GM10266 (cell line): Measurements from ENCODE around the gene STAG1.
"Not testable (repeated sequence)": the region's sequence is repeated elsewhere in the genome, so short reads cannot be mapped to it uniquely, and the experiment has no call there.

ENCODE experiments used
- DNase-seq: peaks from one replicate; pipeline ENCODE4 v3.0.0; 2012; ENCODE audit errors: extremely low spot score
- CTCF ChIP-seq: IDR thresholded peaks from 2 replicates; pipeline ENCODE4 v1.5.1; 2012; ENCODE audit warnings: mild to moderate bottlenecking, low read depth; ENCODE audit not compliant: control insufficient read depth, insufficient read depth; ENCODE audit errors: missing control alignments

STAG1 gene

GRCh38 chr3:136780741-136781140 lies 28.6 kb upstream of the STAG1 start:
- DNase-seq, result no peak
- no peak for TF ChIP-seq CTCF

GRCh38 chr3:136778865-136779264 lies 26.7 kb upstream of the STAG1 start:
- no peak for TF ChIP-seq CTCF
- DNase-seq, result no peak

GRCh38 chr3:136772709-136773108 lies 20.5 kb upstream of the STAG1 start:
- no peak for DNase-seq
- TF ChIP-seq CTCF, result no peak

- TF ChIP-seq CTCF, result peak; percentile 67
- DNase-seq, result not testable (repeated sequence)
Measured at GRCh38 chr3:136758160-136759102, 6.3 kb upstream of the STAG1 start.

GRCh38 chr3:136755192-136755591 lies 3.0 kb upstream of the STAG1 start:
- TF ChIP-seq CTCF, result no peak
- no peak for DNase-seq

GRCh38 chr3:136753326-136753939 lies 1.3 kb upstream of the STAG1 start:
- no peak for TF ChIP-seq CTCF
- DNase-seq, result no peak
